Inferior parietal cortex (tissue), 1 donor: Measurements from ENCODE around the gene EIF3J.

Source experiments
- DNase-seq: peaks from one replicate; pipeline ENCODE4 v3.0.0-alpha.2; 2016; ENCODE audit errors: extremely low spot score

Gene EIF3J

DNA sequence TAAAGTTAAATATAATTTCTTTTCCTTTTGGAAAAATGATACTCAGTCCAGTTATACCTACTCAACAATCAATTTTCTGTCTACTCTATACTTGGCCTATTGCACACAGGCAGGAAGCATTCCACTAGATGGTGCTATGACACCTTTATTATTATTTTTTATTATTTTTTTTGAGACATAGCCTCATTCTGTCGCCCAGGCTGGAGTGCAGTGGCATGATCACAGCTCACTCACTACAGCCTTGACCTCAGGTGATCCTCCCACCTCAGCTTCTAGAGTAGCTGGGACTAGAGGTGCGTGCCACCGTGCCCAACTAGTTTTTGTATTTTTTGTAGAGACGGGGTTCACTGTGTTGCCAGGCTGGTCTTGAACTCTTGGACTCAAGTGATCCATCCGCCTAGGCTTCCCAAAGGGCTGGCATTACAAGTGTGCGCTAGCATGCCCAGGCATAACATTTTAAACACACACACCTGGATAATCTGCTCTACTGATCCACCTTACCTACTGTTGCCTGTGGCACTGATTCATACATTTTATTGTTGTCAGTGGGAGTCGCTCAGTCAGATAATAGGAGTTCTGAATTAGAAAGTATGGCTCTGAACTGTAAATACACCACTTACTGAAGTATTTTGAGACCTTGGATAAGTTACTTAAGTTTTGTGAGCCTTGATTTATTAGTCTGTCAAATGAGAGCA is 56.2 kb downstream of the EIF3J start:
- no peak for DNase-seq

- no peak for DNase-seq
Measured at GRCh38 chr15:44595246-44595645, 58.3 kb downstream of the EIF3J start.

DNA sequence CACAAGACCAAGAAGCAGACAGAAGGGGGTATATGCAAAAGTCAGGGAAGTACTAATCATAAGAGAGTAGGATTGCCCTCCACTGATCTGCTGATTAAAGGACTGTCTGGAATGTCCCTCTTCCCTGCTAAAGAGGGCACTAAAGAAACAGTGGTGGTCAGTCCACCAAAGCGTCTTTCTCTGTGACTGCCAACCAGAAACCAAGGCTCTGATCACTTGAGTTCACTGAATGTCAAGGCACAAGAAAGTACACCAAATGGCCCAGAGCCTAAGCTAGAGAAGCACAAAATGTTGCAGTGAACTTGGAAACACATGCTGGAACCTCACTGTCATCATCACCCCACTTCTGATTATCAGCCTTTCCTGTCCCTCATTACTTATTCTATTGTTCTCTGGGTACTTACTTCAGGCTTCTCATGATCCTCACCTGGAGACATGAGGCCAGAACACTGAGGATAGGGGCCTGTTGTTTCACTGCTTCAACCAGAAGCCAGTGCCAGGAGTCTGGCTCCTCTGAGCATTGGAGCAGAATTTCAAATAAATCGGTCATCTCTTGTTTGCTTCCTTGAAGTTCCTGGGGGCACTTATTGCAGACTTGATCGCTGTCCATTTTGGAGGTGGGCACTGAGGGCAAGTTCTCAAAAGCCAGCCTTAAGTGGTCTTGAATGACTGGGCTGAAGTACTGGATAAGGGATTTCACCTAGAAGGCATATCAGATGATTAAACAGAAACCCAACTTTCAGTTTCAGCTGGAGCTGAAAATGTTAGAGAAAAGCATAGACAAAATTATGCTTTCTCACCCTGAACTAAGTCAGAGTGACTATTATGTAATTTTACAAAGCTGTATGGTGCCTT is 58.9 kb downstream of the EIF3J start:
- DNase-seq: no peak

- no peak for DNase-seq
Measured at GRCh38 chr15:44596511-44597010, 59.6 kb downstream of the EIF3J start.

GRCh38 chr15:44598066-44598465 is 61.1 kb downstream of the EIF3J start:
- no peak for DNase-seq

DNA sequence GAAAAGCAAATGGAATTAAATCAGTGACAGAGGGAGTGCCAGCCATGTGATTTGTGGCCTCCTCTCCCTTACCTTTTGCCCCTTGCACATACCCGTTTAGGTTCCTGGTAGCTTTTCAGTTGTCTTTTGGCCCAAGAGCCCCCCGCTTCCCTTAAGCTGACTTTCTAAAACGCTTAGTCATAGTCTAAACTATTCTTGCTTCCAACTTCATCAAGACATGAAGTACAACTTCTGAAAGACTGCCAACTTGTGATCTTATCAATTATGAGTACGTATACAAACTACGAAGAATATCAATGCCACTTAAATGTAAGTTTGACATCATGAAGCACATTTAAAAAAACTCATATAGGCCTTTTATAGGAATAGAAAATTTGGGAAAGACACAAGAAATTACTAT is 61.9 kb downstream of the EIF3J start:
- no peak for DNase-seq

DNA sequence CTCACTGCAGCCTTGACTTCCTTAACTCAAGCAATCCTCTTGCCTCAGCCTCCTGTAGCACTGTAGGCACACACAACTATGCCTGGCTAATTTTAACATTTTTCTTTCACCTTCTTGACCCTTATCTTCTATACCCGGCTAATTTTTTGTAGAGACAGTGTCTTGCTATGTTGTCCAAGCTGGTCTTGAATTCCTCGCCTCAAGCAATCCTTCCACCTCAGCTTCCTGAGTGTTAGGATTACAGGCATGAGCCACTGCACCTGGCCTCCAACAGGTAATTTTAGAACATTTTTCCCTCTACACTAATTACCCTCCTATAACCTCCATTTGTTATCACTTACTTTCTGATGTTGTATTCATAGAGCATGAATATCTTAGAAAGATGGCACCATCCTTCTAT is 66.2 kb downstream of the EIF3J start:
- DNase-seq: no peak

DNA sequence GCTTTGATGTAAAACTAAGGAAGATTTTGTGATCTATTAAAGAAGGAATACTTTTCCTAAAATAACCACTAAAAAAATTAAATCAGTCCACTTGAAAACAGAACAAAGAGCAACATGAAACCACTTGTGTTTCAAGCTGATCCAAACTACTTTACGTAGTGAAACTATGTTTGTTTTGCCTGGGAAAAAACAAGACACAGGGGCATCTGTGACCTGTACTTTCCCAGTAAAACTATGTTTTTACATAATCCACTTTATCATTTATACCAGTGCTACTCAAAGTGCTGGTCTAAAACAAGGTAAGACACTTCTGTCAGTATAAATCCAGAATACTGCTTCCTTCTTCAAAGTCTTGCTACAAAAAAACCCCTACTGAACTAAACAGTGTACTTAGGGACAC is 69.8 kb downstream of the EIF3J start:
- no peak for DNase-seq
